ENCODE data around the gene DNASE1L1. TPM values are rescaled to one million over a fixed set of nuclear protein-coding genes. Genes with fewer than 3 reads are reported as not detected.

The DNASE1L1 gene
- total RNA-seq, 1 donor from 2014 or later = 16.6 TPM

GRCh38 chrX:154449618-154450017, 40.6 kb upstream of the DNASE1L1 start:
- H3K27me3 ChIP-seq (ENCODE audit: control insufficient read depth, insufficient read depth, low read length) = no peaks in the 10 kb centered on the region
- H3K4me3 ChIP-seq (ENCODE audit: low read depth, low read length) = no peak overlapping the region
- no peak for DNase-seq (ENCODE audit: low read depth)
- no peak for TF ChIP-seq CTCF (IDR thresholded peaks at IDR 0.05; ENCODE audit: insufficient read depth, low read length, poor library complexity, severe bottlenecking)
- no peaks in the 10 kb centered on the region for H3K36me3 ChIP-seq (ENCODE audit: control insufficient read depth, insufficient read depth, low read length)

GRCh38 chrX:154448484-154448883, 39.4 kb upstream of the DNASE1L1 start:
- H3K36me3 ChIP-seq (ENCODE audit: control insufficient read depth, insufficient read depth, low read length) = no peaks in the 10 kb centered on the region
- H3K4me3 ChIP-seq (ENCODE audit: low read depth, low read length) = no peak overlapping the region
- DNase-seq (ENCODE audit: low read depth) = no peak
- H3K27me3 ChIP-seq (ENCODE audit: control insufficient read depth, insufficient read depth, low read length) = no peaks in the 10 kb centered on the region
- no peak for TF ChIP-seq CTCF (IDR thresholded peaks at IDR 0.05; ENCODE audit: insufficient read depth, low read length, poor library complexity, severe bottlenecking)

GRCh38 chrX:154446430-154446829, 37.4 kb upstream of the DNASE1L1 start:
- no peak overlapping the region for H3K4me3 ChIP-seq (ENCODE audit: low read depth, low read length)
- DNase-seq (ENCODE audit: low read depth) = no peak
- no peaks in the 10 kb centered on the region for H3K27me3 ChIP-seq (ENCODE audit: control insufficient read depth, insufficient read depth, low read length)
- TF ChIP-seq CTCF (IDR thresholded peaks at IDR 0.05; ENCODE audit: insufficient read depth, low read length, poor library complexity, severe bottlenecking) = no peak
- no peaks in the 10 kb centered on the region for H3K36me3 ChIP-seq (ENCODE audit: control insufficient read depth, insufficient read depth, low read length)

GRCh38 chrX:154445776-154446175, 36.7 kb upstream of the DNASE1L1 start:
- Histone ChIP-seq H3K27me3 (ENCODE audit: control insufficient read depth, insufficient read depth, low read length) (no peaks in the 10 kb centered on the region), H3K4me3 (ENCODE audit: low read depth, low read length) (no peak overlapping the region), H3K36me3 (ENCODE audit: control insufficient read depth, insufficient read depth, low read length) (no peaks in the 10 kb centered on the region)
- DNase-seq (ENCODE audit: low read depth) = no peak
- no peak for TF ChIP-seq CTCF (IDR thresholded peaks at IDR 0.05; ENCODE audit: insufficient read depth, low read length, poor library complexity, severe bottlenecking)

GRCh38 chrX:154444755-154445246, 35.7 kb upstream of the DNASE1L1 start:
- Histone ChIP-seq H3K27me3 (ENCODE audit: control insufficient read depth, insufficient read depth, low read length) (no peaks in the 10 kb centered on the region), H3K36me3 (ENCODE audit: control insufficient read depth, insufficient read depth, low read length) (no peaks in the 10 kb centered on the region), H3K4me3 (ENCODE audit: low read depth, low read length) (peak overlapping the region; percentile 57)
- no peak for DNase-seq (ENCODE audit: low read depth)
- TF ChIP-seq CTCF (IDR thresholded peaks at IDR 0.05; ENCODE audit: insufficient read depth, low read length, poor library complexity, severe bottlenecking) = no peak

GRCh38 chrX:154443992-154444754, 35.1 kb upstream of the DNASE1L1 start, which contains the start of gene FAM50A:
FAM50A (plus strand) TSS chrX:154444141; CDS start chrX:154444236, 95 bp downstream.
- H3K27me3 ChIP-seq (ENCODE audit: control insufficient read depth, insufficient read depth, low read length) = no peaks in the 10 kb centered on the region
- no peak for DNase-seq (ENCODE audit: low read depth)
- no peak for TF ChIP-seq CTCF (IDR thresholded peaks at IDR 0.05; ENCODE audit: insufficient read depth, low read length, poor library complexity, severe bottlenecking)
- no peaks in the 10 kb centered on the region for H3K36me3 ChIP-seq (ENCODE audit: control insufficient read depth, insufficient read depth, low read length)
- peak within 1 kb of the TSS; percentile 57 for H3K4me3 ChIP-seq (ENCODE audit: low read depth, low read length)
